GM12878 (cell line): ENCODE measurements around the gene GID8. TPM values are rescaled to one million over a fixed set of nuclear protein-coding genes. Genes with fewer than 3 reads are reported as not detected.

Source experiments
- ATAC-seq: fragments of 200-7000 bp; cut with Tn5 transposase; 3 replicates; pipeline ENCODE4 v1.9.1; 2020; ENCODE audit warnings: mild to moderate bottlenecking, moderate library complexity
- BruUV-seq: library from RNA; stranded (reverse); fragments of 400-500 nt; replicated peaks from 2 replicates; lab custom pipeline; 2021; lab: Mats Ljungman, UMichigan
- CTCF ChIA-PET: fragments of 300-600 bp; sonication (Branson Sonifier 250); formaldehyde crosslinking; extraction: SDS; loops from one replicate; lab custom pipeline; 2021; ENCODE audit warnings: inconsistent platforms; lab: Yijun Ruan, JAX
- POLR2A ChIA-PET: fragments of 350-600 bp; formaldehyde crosslinking; extraction: SDS; loops from one replicate; lab custom pipeline; 2021; ENCODE audit warnings: inconsistent platforms; lab: Charles Lee
- RAD21 ChIA-PET: fragments of 300-600 bp; sonication (Branson Sonifier 250); formaldehyde crosslinking; loops from one replicate; lab custom pipeline; 2023; ENCODE audit warnings: antibody characterized with exemption; ENCODE audit not compliant: unreplicated experiment; lab: Charles Lee
- SMC1A ChIA-PET: fragments of 300-600 bp; sonication (Branson Sonifier 250); formaldehyde crosslinking; loops from one replicate; lab custom pipeline; 2023; ENCODE audit not compliant: unreplicated experiment, uncharacterized antibody; lab: Charles Lee
- DNase-seq: peaks from one replicate; pipeline ENCODE4 v3.0.0-alpha.2; 2011; ENCODE audit warnings: low read depth, low spot score
- FAIRE-seq: peaks from 3 replicates; lab custom pipeline; 2011; peaks lifted over from hg19 to GRCh38; lab: Jason Lieb, UNC
- H2AFZ ChIP-seq: 2 replicates; pipeline ENCODE4 v1.6.0; 2011; ENCODE audit warnings: low read depth, low read length, control low read depth; ENCODE audit not compliant: control insufficient read depth
- H3K27ac ChIP-seq: 2 replicates; pipeline ENCODE4 v1.5.1; 2011; ENCODE audit warnings: control low read depth; ENCODE audit not compliant: control insufficient read depth, insufficient read depth
- H3K27me3 ChIP-seq, 2 experiments: replicated peaks in 1 of 2; 2 replicates each; pipeline versions ENCODE4 v1.6.0 to v1.6.1; 2011; ENCODE audit warnings: low read length in 1 of 2; ENCODE audit not compliant: control insufficient read depth in 2 of 2, insufficient read depth in 2 of 2
- H3K36me3 ChIP-seq, 2 experiments: 2 replicates each; pipeline ENCODE4 v1.5.1; 2011; ENCODE audit warnings: low read length in 1 of 2; ENCODE audit not compliant: control insufficient read depth in 2 of 2, insufficient read depth in 2 of 2
- H3K4me1 ChIP-seq: 2 replicates; pipeline ENCODE4 v1.6.1; 2011; ENCODE audit warnings: mild to moderate bottlenecking, low read length, moderate library complexity, mixed read lengths; ENCODE audit not compliant: control insufficient read depth, insufficient read depth
- H3K4me2 ChIP-seq: 2 replicates; pipeline ENCODE4 v1.6.0; 2011; ENCODE audit warnings: control low read depth; ENCODE audit not compliant: control insufficient read depth, insufficient read depth
- H3K4me3 ChIP-seq: fragments of 200-600 bp; sonication (generic); 2 replicates; pipeline ENCODE4 v1.5.1; 2016
- H3K79me2 ChIP-seq: 2 replicates; pipeline ENCODE4 v1.6.0; 2011; ENCODE audit warnings: low read length; ENCODE audit not compliant: control insufficient read depth, insufficient read depth
- H3K9ac ChIP-seq: 2 replicates; pipeline ENCODE4 v1.8.0; 2011; ENCODE audit warnings: low read length, control low read depth, mixed read lengths; ENCODE audit not compliant: control insufficient read depth, insufficient read depth
- H3K9me3 ChIP-seq: replicated peaks from 3 replicates; pipeline ENCODE4 v1.5.1; 2011; ENCODE audit warnings: mild to moderate bottlenecking, low read length; ENCODE audit not compliant: control insufficient read depth, insufficient read depth
- H4K20me1 ChIP-seq: 2 replicates; pipeline ENCODE4 v1.6.0; 2011; ENCODE audit not compliant: control insufficient read depth, insufficient read depth
- BCL11A ChIP-seq: IDR thresholded peaks from 2 replicates; pipeline ENCODE4 v1.6.1; 2011; ENCODE audit warnings: low read depth, low read length
- GABPA ChIP-seq: IDR thresholded peaks from 2 replicates; pipeline ENCODE4 v1.6.1; 2014; ENCODE audit warnings: antibody characterized with exemption, low read depth, mild to moderate bottlenecking, inconsistent platforms
- IKZF1 ChIP-seq: fragments of 450-650 bp; conservative IDR thresholded peaks from 2 replicates; pipeline ENCODE4 v1.6.1; 2017; ENCODE audit warnings: antibody characterized with exemption, mild to moderate bottlenecking
- IRF3 ChIP-seq: fragments of 450-650 bp; IDR thresholded peaks from 2 replicates; pipeline ENCODE4 v1.6.1; 2014; ENCODE audit warnings: mild to moderate bottlenecking
- LARP7 ChIP-seq: fragments of 450-650 bp; IDR thresholded peaks from 2 replicates; pipeline ENCODE4 v1.6.1; 2017; ENCODE audit warnings: mild to moderate bottlenecking
- MTA2 ChIP-seq: fragments of 450-650 bp; IDR thresholded peaks from 2 replicates; pipeline ENCODE4 v1.6.1; 2016; ENCODE audit warnings: low read depth, mild to moderate bottlenecking, moderate library complexity
- NBN ChIP-seq: fragments of 450-650 bp; IDR thresholded peaks from 2 replicates; pipeline ENCODE4 v1.6.1; 2016
- PAX8 ChIP-seq: fragments of 450-650 bp; IDR thresholded peaks from 2 replicates; pipeline ENCODE4 v1.6.1; 2017; ENCODE audit warnings: mild to moderate bottlenecking, moderate library complexity
- POLR2A ChIP-seq: IDR thresholded peaks from 2 replicates; pipeline ENCODE4 v1.6.1; 2011; ENCODE audit warnings: low read depth, mild to moderate bottlenecking, low read length
- POLR2AphosphoS5 ChIP-seq: IDR thresholded peaks from 2 replicates; pipeline ENCODE4 v1.6.1; 2011; ENCODE audit warnings: mild to moderate bottlenecking, low read length, inconsistent platforms
- RELB ChIP-seq: fragments of 450-650 bp; IDR thresholded peaks from 2 replicates; pipeline ENCODE4 v1.6.1; 2017; ENCODE audit warnings: low read depth, mild to moderate bottlenecking, moderate library complexity
- SP1 ChIP-seq: IDR thresholded peaks from one replicate; pipeline ENCODE4 v1.6.1; 2011; ENCODE audit warnings: low read depth, low read length
- ZBED1 ChIP-seq: IDR thresholded peaks from 2 replicates; pipeline ENCODE4 v1.6.1; 2016; ENCODE audit warnings: borderline replicate concordance
- ZNF207 ChIP-seq: fragments of 450-650 bp; IDR thresholded peaks from 2 replicates; pipeline ENCODE4 v1.6.1; 2014; ENCODE audit warnings: antibody characterized with exemption, mild to moderate bottlenecking, borderline replicate concordance
- ZNF217 ChIP-seq: fragments of 450-650 bp; IDR thresholded peaks from 2 replicates; pipeline ENCODE4 v1.6.1; 2017; ENCODE audit warnings: antibody characterized with exemption, mild to moderate bottlenecking
- WGBS: methylation state at CpG from one replicate; pipeline ENCODE4 v1.1.6; 2016; ENCODE audit warnings: low lambda C conversion rate; ENCODE audit not compliant: insufficient replicate concordance, insufficient coverage; ENCODE audit errors: missing lambda C conversion rate; 5-methylcytosine and 5-hydroxymethylcytosine counted together
- in situ Hi-C: fragments of 300-500 bp; cut with MboI; formaldehyde crosslinking; loops from 9 replicates; pipeline ENCODE4 v1.14.3; 2018; ENCODE audit warnings: mixed read lengths
- intact Hi-C: fragments of 100-400 bp; cut with micrococcal nuclease; formaldehyde crosslinking; loops from one replicate; pipeline ENCODE4 v1.14.2; 2022; ENCODE audit not compliant: unreplicated experiment
- polyA plus RNA-seq, 11 experiments: library from polyadenylated mRNA; depleted of rRNA in 4 of 11; unstranded in 6 of 11; stranded (reverse) in 5 of 11; fragments of >200 nt; fragmentation: Nextera tagmentation in 4 of 11; fragmentation: Illumina TruSeq in 1 of 11; extraction: Ambion mirVana in 4 of 11; extraction: Trizol in 1 of 11; gene quantifications; 1 replicate in 1 of 11; 2 replicates in 10 of 11; pipeline versions ENCODE4 v1.2.1 to v1.2.3, GENCODE V29; 2011 to 2016; ENCODE audit warnings: inconsistent platforms in 2 of 11, missing spikeins in 2 of 11, low read depth in 1 of 11
- total RNA-seq, 4 experiments: library from RNA; depleted of rRNA in 3 of 4; stranded (reverse); fragments of >200 nt in 3 of 4; fragmentation: Illumina TruSeq in 1 of 4; extraction: Trizol in 1 of 4; gene quantifications; 2 replicates each; pipeline versions ENCODE4 v1.2.1 to v1.2.3, GENCODE V29; 2013 to 2021
- TF ChIP-seq, protein P1 (sequence below): fragments of 450-650 bp; IDR thresholded peaks from 2 replicates; pipeline ENCODE4 v1.6.1; 2017; ENCODE audit warnings: mild to moderate bottlenecking, low read depth, inconsistent platforms; ENCODE audit not compliant: poor library complexity, severe bottlenecking

Gene GID8
- total and polyA plus RNA-seq, 10 of the 15 experiments (the other 5 are each of a cell fraction or from before 2014, with no cell fraction given), result 12.0 to 33.8 (median 22.2) TPM

DNA sequence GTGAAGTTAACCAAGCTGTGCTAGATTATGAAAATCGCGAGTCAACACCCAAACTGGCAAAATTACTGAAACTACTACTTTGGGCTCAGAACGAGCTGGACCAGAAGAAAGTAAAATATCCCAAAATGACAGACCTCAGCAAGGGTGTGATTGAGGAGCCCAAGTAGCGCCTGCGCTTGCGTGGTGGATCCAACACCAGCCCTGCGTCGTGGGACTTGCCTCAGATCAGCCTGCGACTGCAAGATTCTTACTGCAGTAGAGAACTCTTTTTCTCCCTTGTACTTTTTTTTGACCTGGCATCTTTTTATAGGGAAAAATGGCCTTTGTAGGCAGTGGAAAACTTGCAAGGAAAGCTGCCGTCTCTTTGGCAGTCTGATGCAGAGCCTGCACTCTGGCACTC lies 6.8 kb downstream of the GID8 start:
- ChIA-PET POLR2A (interaction anchor here (0.8 kb wide), 1 partner anchor 8 kb away, joined by 6 read pairs; no protein-coding TSS in a partner anchor), RAD21 (no interaction called here), SMC1A (no interaction called here), CTCF (interaction anchor here (1.1 kb wide), 1 partner anchor 43 kb away, joined by 3 read pairs; no protein-coding TSS in a partner anchor)
- H3K9ac ChIP-seq, result no peak overlapping the region
- WGBS, result 98% methylated on average over 10 of the region's 10 CpGs
- intact Hi-C loops, result no loop called here
- no peak for TF ChIP-seq SP1
- no peak for TF ChIP-seq LARP7
- TF ChIP-seq IKZF1, result no peak
- no peak for TF ChIP-seq ZNF207
- TF ChIP-seq RELB, result no peak
- TF ChIP-seq, protein P1, sequence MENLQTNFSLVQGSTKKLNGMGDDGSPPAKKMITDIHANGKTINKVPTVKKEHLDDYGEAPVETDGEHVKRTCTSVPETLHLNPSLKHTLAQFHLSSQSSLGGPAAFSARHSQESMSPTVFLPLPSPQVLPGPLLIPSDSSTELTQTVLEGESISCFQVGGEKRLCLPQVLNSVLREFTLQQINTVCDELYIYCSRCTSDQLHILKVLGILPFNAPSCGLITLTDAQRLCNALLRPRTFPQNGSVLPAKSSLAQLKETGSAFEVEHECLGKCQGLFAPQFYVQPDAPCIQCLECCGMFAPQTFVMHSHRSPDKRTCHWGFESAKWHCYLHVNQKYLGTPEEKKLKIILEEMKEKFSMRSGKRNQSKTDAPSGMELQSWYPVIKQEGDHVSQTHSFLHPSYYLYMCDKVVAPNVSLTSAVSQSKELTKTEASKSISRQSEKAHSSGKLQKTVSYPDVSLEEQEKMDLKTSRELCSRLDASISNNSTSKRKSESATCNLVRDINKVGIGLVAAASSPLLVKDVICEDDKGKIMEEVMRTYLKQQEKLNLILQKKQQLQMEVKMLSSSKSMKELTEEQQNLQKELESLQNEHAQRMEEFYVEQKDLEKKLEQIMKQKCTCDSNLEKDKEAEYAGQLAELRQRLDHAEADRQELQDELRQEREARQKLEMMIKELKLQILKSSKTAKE, result no peak
- no peak for TF ChIP-seq POLR2A
- no peak for TF ChIP-seq MTA2
- no peak for TF ChIP-seq PAX8
- no peak for TF ChIP-seq GABPA
- TF ChIP-seq ZBED1, result no peak
- no peak for TF ChIP-seq POLR2AphosphoS5
- no peak for TF ChIP-seq ZNF217
- TF ChIP-seq IRF3, result no peak
- TF ChIP-seq BCL11A, result no peak
- no peak for TF ChIP-seq NBN
- BruUV-seq, result no TSS peak
- H2AFZ ChIP-seq, result no peak overlapping the region
- H3K4me3 ChIP-seq, result no peak overlapping the region
- H3K79me2 ChIP-seq, result peaks cover 18% of the 10 kb centered on the region
- FAIRE-seq, result no peak
- H3K9me3 ChIP-seq, result peaks cover 3% of the 10 kb centered on the region; the same call in 2 of the 3 replicates
- no peak for DNase-seq
- ATAC-seq, result no peak
- no peaks in the 10 kb centered on the region for H3K27me3 ChIP-seq
- H3K36me3 ChIP-seq, result peaks cover 24 to 54% of the 10 kb centered on the region in 2 experiments
- 0 out of 2 replicates have a peak, but pooled peaks cover 1% of the 10 kb centered on the region for H3K4me1 ChIP-seq
- no peak overlapping the region for H3K27ac ChIP-seq
- no peak overlapping the region for H3K4me2 ChIP-seq
- in situ Hi-C loops, result no loop called here
- no peaks in the 10 kb centered on the region for H4K20me1 ChIP-seq
